GM13976 (cell line): ENCODE results near the gene CDC26.
A peak's percentile ranks its signal among the peaks of the same experiment; 100 is the strongest.

ENCODE experiments used
- DNase-seq: peaks from one replicate; pipeline ENCODE4 v3.0.0; 2012; ENCODE audit warnings: low spot score
- CTCF ChIP-seq: IDR thresholded peaks from 2 replicates; pipeline ENCODE4 v1.5.1; 2012; ENCODE audit warnings: borderline replicate concordance, mild to moderate bottlenecking; ENCODE audit not compliant: insufficient read depth; ENCODE audit errors: extremely low read depth, missing control alignments, control extremely low read depth
- in situ Hi-C: fragments of 300-500 bp; cut with MboI; formaldehyde crosslinking; loops from one replicate; pipeline ENCODE4 v1.12.0; 2022; ENCODE audit warnings: low sequenced_read_pairs, mixed read lengths, inconsistent platforms; ENCODE audit not compliant: unreplicated experiment

Gene CDC26

GRCh38 chr9:113315231-113315630, 39.9 kb upstream of the CDC26 start:
- TF ChIP-seq CTCF, result no peak
- in situ Hi-C loops, result no loop called here
- no peak for DNase-seq

GRCh38 chr9:113313261-113313660, 37.9 kb upstream of the CDC26 start:
- no peak for DNase-seq
- no peak for TF ChIP-seq CTCF
- in situ Hi-C loops, result no loop called here

GRCh38 chr9:113311961-113312360, 36.6 kb upstream of the CDC26 start:
- TF ChIP-seq CTCF, result no peak
- DNase-seq, result no peak
- in situ Hi-C loops, result no loop called here

- DNase-seq, result no peak
- in situ Hi-C loops, result no loop called here
- TF ChIP-seq CTCF, result no peak
Observed at GRCh38 chr9:113310538-113310937, 35.2 kb upstream of the CDC26 start.

GRCh38 chr9:113309204-113309813, 33.9 kb upstream of the CDC26 start:
- in situ Hi-C loops, result no loop called here
- TF ChIP-seq CTCF, result peak; percentile 46
- peak; percentile 64 for DNase-seq

GRCh38 chr9:113307396-113307975, 32.1 kb upstream of the CDC26 start:
- no peak for DNase-seq
- TF ChIP-seq CTCF, result no peak
- in situ Hi-C loops, result no loop called here
